Osteoblast (primary cell): ENCODE measurements around the gene SOX5. TPM values are rescaled to one million over a fixed set of nuclear protein-coding genes. Genes with fewer than 3 reads are reported as not detected.

Experiments used
- DNase-seq: peaks from one replicate; pipeline ENCODE4 v3.0.0; 2011; ENCODE audit warnings: low spot score, mixed read lengths; ENCODE audit not compliant: insufficient read length; ENCODE audit errors: missing footprints
- H2AFZ ChIP-seq: 2 replicates; pipeline ENCODE4 v1.6.0; 2011; ENCODE audit warnings: mild to moderate bottlenecking, low read length
- H3K27ac ChIP-seq: 2 replicates; pipeline ENCODE4 v1.5.1; 2011; ENCODE audit warnings: mild to moderate bottlenecking, low read depth, low read length, moderate library complexity
- H3K27me3 ChIP-seq: 2 replicates; pipeline ENCODE4 v1.6.0; 2012; ENCODE audit warnings: mild to moderate bottlenecking, control low read depth, inconsistent platforms, low read length, moderate library complexity; ENCODE audit not compliant: insufficient read depth
- H3K36me3 ChIP-seq: 2 replicates; pipeline ENCODE4 v1.5.1; 2011; ENCODE audit warnings: mild to moderate bottlenecking, low read length, control low read depth, moderate library complexity; ENCODE audit not compliant: insufficient read depth
- H3K4me1 ChIP-seq: 2 replicates; pipeline ENCODE4 v1.5.1; 2011; ENCODE audit warnings: mild to moderate bottlenecking, low read length, control low read depth, moderate library complexity; ENCODE audit not compliant: insufficient read depth
- H3K4me2 ChIP-seq: 2 replicates; pipeline ENCODE4 v1.6.0; 2011; ENCODE audit warnings: mild to moderate bottlenecking, low read length; ENCODE audit not compliant: insufficient read depth
- H3K4me3 ChIP-seq: fragments of 200-600 bp; sonication (generic); 3 replicates; pipeline ENCODE4 v1.5.1; 2012; ENCODE audit warnings: mild to moderate bottlenecking, low read length, inconsistent platforms; ENCODE audit not compliant: insufficient read depth
- H3K79me2 ChIP-seq: 2 replicates; pipeline ENCODE4 v1.6.0; 2012; ENCODE audit warnings: mild to moderate bottlenecking, low read length, control low read depth, inconsistent platforms; ENCODE audit not compliant: insufficient read depth
- H3K9me3 ChIP-seq: 2 replicates; pipeline ENCODE4 v1.5.1; 2011; ENCODE audit warnings: low read depth, low read length, control low read depth
- H4K20me1 ChIP-seq: 2 replicates; pipeline ENCODE4 v1.6.0; 2012; ENCODE audit warnings: mild to moderate bottlenecking, low read length, control low read depth; ENCODE audit not compliant: insufficient read depth
- CTCF ChIP-seq: IDR thresholded peaks from 2 replicates; pipeline ENCODE4 v1.5.1; 2011; ENCODE audit warnings: mild to moderate bottlenecking, low read depth, low read length, moderate library complexity; ENCODE audit errors: extremely low read depth
- total RNA-seq: library from RNA; depleted of rRNA; stranded (reverse); fragments of >200 nt; gene quantifications from 2 replicates; pipeline ENCODE4 v1.2.3, GENCODE V29; 2012

Gene SOX5
- total RNA-seq, 1 donor: 5.1 TPM

GRCh38 chr12:23559268-23559753 lies 390.2 kb downstream of the SOX5 start:
- Histone ChIP-seq H4K20me1 (no peaks in the 10 kb centered on the region), H2AFZ (no peak overlapping the region), H3K9me3 (no peaks in the 10 kb centered on the region), H3K79me2 (no peaks in the 10 kb centered on the region), H3K27me3 (no peaks in the 10 kb centered on the region), H3K36me3 (no peaks in the 10 kb centered on the region), H3K4me2 (no peak overlapping the region), H3K4me3 (no peak overlapping the region), H3K27ac (no peak overlapping the region), H3K4me1 (no peaks in the 10 kb centered on the region)
- no peak for TF ChIP-seq CTCF
- no peak for DNase-seq

GRCh38 chr12:23556661-23557060 lies 392.8 kb downstream of the SOX5 start:
- TF ChIP-seq CTCF: no peak
- no peaks in the 10 kb centered on the region for H3K79me2 ChIP-seq
- no peak overlapping the region for H3K27ac ChIP-seq
- H3K9me3 ChIP-seq: no peaks in the 10 kb centered on the region
- H4K20me1 ChIP-seq: no peaks in the 10 kb centered on the region
- no peak overlapping the region for H2AFZ ChIP-seq
- H3K27me3 ChIP-seq: no peaks in the 10 kb centered on the region
- H3K4me2 ChIP-seq: no peak overlapping the region
- H3K36me3 ChIP-seq: no peaks in the 10 kb centered on the region
- H3K4me3 ChIP-seq: no peak overlapping the region
- no peak for DNase-seq
- H3K4me1 ChIP-seq: no peaks in the 10 kb centered on the region

GRCh38 chr12:23555825-23556207 lies 393.7 kb downstream of the SOX5 start:
- Histone ChIP-seq H3K4me3 (no peak overlapping the region), H3K9me3 (no peaks in the 10 kb centered on the region), H3K79me2 (no peaks in the 10 kb centered on the region), H4K20me1 (no peaks in the 10 kb centered on the region), H2AFZ (no peak overlapping the region), H3K4me1 (no peaks in the 10 kb centered on the region), H3K27me3 (no peaks in the 10 kb centered on the region), H3K27ac (no peak overlapping the region), H3K4me2 (no peak overlapping the region), H3K36me3 (no peaks in the 10 kb centered on the region)
- DNase-seq: peak; percentile 38
- TF ChIP-seq CTCF: no peak

- H4K20me1 ChIP-seq: no peaks in the 10 kb centered on the region
- no peaks in the 10 kb centered on the region for H3K9me3 ChIP-seq
- H3K79me2 ChIP-seq: no peaks in the 10 kb centered on the region
- no peak overlapping the region for H3K4me2 ChIP-seq
- no peak overlapping the region for H2AFZ ChIP-seq
- H3K4me3 ChIP-seq: no peak overlapping the region
- no peaks in the 10 kb centered on the region for H3K4me1 ChIP-seq
- no peaks in the 10 kb centered on the region for H3K36me3 ChIP-seq
- no peak for DNase-seq
- TF ChIP-seq CTCF: no peak
- H3K27ac ChIP-seq: no peak overlapping the region
- H3K27me3 ChIP-seq: no peaks in the 10 kb centered on the region
Observed at GRCh38 chr12:23555180-23555824, 394.2 kb downstream of the SOX5 start.
